ENCODE measurements around the gene SNCA.

DNA sequence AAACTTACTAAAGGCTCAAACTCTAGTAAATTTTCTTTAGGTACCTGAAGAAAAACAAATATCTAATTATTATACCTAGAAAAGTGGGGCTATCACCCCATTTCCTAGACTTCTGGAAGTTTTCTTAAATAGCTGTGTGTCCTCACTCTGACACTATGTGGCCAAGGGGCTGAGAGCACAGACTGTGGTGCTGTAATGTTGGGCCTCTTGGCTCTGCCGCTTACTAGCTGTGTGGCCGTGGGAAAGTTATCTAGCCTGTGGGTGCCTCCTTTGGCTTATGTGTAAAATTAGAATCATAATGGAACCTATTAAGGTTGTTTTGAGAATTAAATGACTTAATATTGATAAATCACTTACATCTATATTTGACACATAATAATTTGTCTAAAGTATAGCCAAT is 114.4 kb downstream of the SNCA start:
- TF ChIP-seq, protein P1, sequence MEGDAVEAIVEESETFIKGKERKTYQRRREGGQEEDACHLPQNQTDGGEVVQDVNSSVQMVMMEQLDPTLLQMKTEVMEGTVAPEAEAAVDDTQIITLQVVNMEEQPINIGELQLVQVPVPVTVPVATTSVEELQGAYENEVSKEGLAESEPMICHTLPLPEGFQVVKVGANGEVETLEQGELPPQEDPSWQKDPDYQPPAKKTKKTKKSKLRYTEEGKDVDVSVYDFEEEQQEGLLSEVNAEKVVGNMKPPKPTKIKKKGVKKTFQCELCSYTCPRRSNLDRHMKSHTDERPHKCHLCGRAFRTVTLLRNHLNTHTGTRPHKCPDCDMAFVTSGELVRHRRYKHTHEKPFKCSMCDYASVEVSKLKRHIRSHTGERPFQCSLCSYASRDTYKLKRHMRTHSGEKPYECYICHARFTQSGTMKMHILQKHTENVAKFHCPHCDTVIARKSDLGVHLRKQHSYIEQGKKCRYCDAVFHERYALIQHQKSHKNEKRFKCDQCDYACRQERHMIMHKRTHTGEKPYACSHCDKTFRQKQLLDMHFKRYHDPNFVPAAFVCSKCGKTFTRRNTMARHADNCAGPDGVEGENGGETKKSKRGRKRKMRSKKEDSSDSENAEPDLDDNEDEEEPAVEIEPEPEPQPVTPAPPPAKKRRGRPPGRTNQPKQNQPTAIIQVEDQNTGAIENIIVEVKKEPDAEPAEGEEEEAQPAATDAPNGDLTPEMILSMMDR (IDR thresholded peaks at IDR 0.05) = no peak
- no peak for TF ChIP-seq POLR2A (IDR thresholded peaks at IDR 0.05)
